DND-41 (cell line): ENCODE measurements around the gene BACH1.

Source experiments
- ATAC-seq: fragments of 200-7000 bp; cut with Tn5 transposase; 3 replicates; pipeline ENCODE4 v1.9.1; 2021; ENCODE audit warnings: low read depth; ENCODE audit not compliant: insufficient read depth
- DNase-seq: peaks from one replicate; pipeline ENCODE4 v3.0.0-alpha.2; 2020
- H2AFZ ChIP-seq: 2 replicates; pipeline ENCODE4 v1.6.0; 2012; ENCODE audit warnings: low read depth, low read length
- H3K27ac ChIP-seq: 2 replicates; pipeline ENCODE4 v1.5.1; 2012; ENCODE audit warnings: low read length, inconsistent platforms
- H3K27me3 ChIP-seq: fragments of 200-600 bp; sonication (generic); 2 replicates; pipeline ENCODE4 v1.6.0; 2012; ENCODE audit warnings: low read length, mild to moderate bottlenecking, inconsistent platforms; ENCODE audit not compliant: insufficient read depth, poor library complexity
- H3K36me3 ChIP-seq: 2 replicates; pipeline ENCODE4 v1.5.1; 2012; ENCODE audit warnings: low read length, inconsistent platforms; ENCODE audit not compliant: insufficient read depth
- H3K4me1 ChIP-seq: 2 replicates; pipeline ENCODE4 v1.5.1; 2012; ENCODE audit warnings: mild to moderate bottlenecking, low read length; ENCODE audit not compliant: insufficient read depth
- H3K4me2 ChIP-seq: 2 replicates; pipeline ENCODE4 v1.6.0; 2012; ENCODE audit warnings: mild to moderate bottlenecking, moderate library complexity, low read length, inconsistent platforms; ENCODE audit not compliant: insufficient read depth
- H3K4me3 ChIP-seq, 2 experiments: fragments of 200-600 bp in 1 of 2; shearing (Covaris generic) in 1 of 2; 2 replicates each; pipeline ENCODE4 v1.5.1; 2012 to 2016; ENCODE audit warnings: inconsistent platforms in 2 of 2, low read length in 2 of 2, mild to moderate bottlenecking in 2 of 2, low read depth in 1 of 2, moderate library complexity in 1 of 2
- H3K79me2 ChIP-seq: 2 replicates; pipeline ENCODE4 v1.6.0; 2012; ENCODE audit warnings: low read length, inconsistent platforms; ENCODE audit not compliant: insufficient read depth
- H3K9ac ChIP-seq: 2 replicates; pipeline ENCODE4 v1.6.0; 2012; ENCODE audit warnings: low read depth, mild to moderate bottlenecking, inconsistent platforms, low read length, moderate library complexity
- H3K9me3 ChIP-seq: 2 replicates; pipeline ENCODE4 v1.5.1; 2012; ENCODE audit warnings: low read length, moderate library complexity, mild to moderate bottlenecking, inconsistent platforms; ENCODE audit not compliant: insufficient read depth, severe bottlenecking
- H4K20me1 ChIP-seq: 2 replicates; pipeline ENCODE4 v1.6.0; 2012; ENCODE audit warnings: low read length; ENCODE audit not compliant: insufficient read depth
- CTCF ChIP-seq: IDR thresholded peaks from 2 replicates; pipeline ENCODE4 v1.5.1; 2012; ENCODE audit warnings: borderline replicate concordance, low read length, moderate library complexity, mild to moderate bottlenecking; ENCODE audit not compliant: poor library complexity, severe bottlenecking; ENCODE audit errors: extremely low read depth
- EZH2 ChIP-seq: IDR thresholded peaks from 3 replicates; pipeline ENCODE4 v1.6.1; 2012; ENCODE audit warnings: borderline replicate concordance, low read depth, mild to moderate bottlenecking, moderate library complexity, low read length, inconsistent platforms; ENCODE audit not compliant: severe bottlenecking

BACH1 gene

GRCh38 chr21:29346281-29346680, 47.6 kb downstream of the BACH1 start:
- no peaks in the 10 kb centered on the region for H3K27me3 ChIP-seq
- TF ChIP-seq EZH2 (no peak), CTCF (no peak)
- peaks cover 3% of the 10 kb centered on the region; the same call in 1 of the 2 replicates for H4K20me1 ChIP-seq
- DNase-seq (no peak), ATAC-seq (no peak)
- H3K79me2 ChIP-seq: peaks cover 11% of the 10 kb centered on the region
- no peak overlapping the region for H2AFZ ChIP-seq
- no peaks in the 10 kb centered on the region for H3K9me3 ChIP-seq
- no peaks in the 10 kb centered on the region for H3K4me1 ChIP-seq
- H3K9ac ChIP-seq: no peak overlapping the region
- H3K4me2 ChIP-seq: no peak overlapping the region
- no peak overlapping the region for H3K27ac ChIP-seq
- no peak overlapping the region for H3K4me3 ChIP-seq
- peaks cover 34% of the 10 kb centered on the region for H3K36me3 ChIP-seq

GRCh38 chr21:29346771-29347170, 48.0 kb downstream of the BACH1 start:
- no peak for TF ChIP-seq EZH2
- no peak for TF ChIP-seq CTCF
- no peak overlapping the region for H3K4me3 ChIP-seq
- H3K9me3 ChIP-seq: no peaks in the 10 kb centered on the region
- no peak overlapping the region for H2AFZ ChIP-seq
- peaks cover 7% of the 10 kb centered on the region for H3K79me2 ChIP-seq
- peaks cover 3% of the 10 kb centered on the region; the same call in 1 of the 2 replicates for H4K20me1 ChIP-seq
- H3K27me3 ChIP-seq: no peaks in the 10 kb centered on the region
- ATAC-seq (no peak), DNase-seq (no peak)
- H3K4me1 ChIP-seq: no peaks in the 10 kb centered on the region
- no peak overlapping the region for H3K27ac ChIP-seq
- peaks cover 34% of the 10 kb centered on the region for H3K36me3 ChIP-seq
- no peak overlapping the region for H3K4me2 ChIP-seq
- no peak overlapping the region for H3K9ac ChIP-seq

- H3K27ac ChIP-seq: no peak overlapping the region
- no peak for TF ChIP-seq CTCF
- TF ChIP-seq EZH2: no peak
- no peak overlapping the region for H3K9ac ChIP-seq
- DNase-seq (no peak), ATAC-seq (no peak)
- H3K9me3 ChIP-seq: no peaks in the 10 kb centered on the region
- no peak overlapping the region for H3K4me3 ChIP-seq
- H3K4me1 ChIP-seq: no peaks in the 10 kb centered on the region
- peaks cover 3% of the 10 kb centered on the region; the same call in 1 of the 2 replicates for H4K20me1 ChIP-seq
- no peak overlapping the region for H3K4me2 ChIP-seq
- no peak overlapping the region for H2AFZ ChIP-seq
- H3K27me3 ChIP-seq: no peaks in the 10 kb centered on the region
- peaks cover 4% of the 10 kb centered on the region; the same call in 1 of the 2 replicates for H3K79me2 ChIP-seq
- peaks cover 31% of the 10 kb centered on the region for H3K36me3 ChIP-seq
Observed at GRCh38 chr21:29347274-29347681, 48.6 kb downstream of the BACH1 start.

- peaks cover 9% of the 10 kb centered on the region for H3K9me3 ChIP-seq
- no peaks in the 10 kb centered on the region for H3K79me2 ChIP-seq
- no peaks in the 10 kb centered on the region for H3K27me3 ChIP-seq
- no peak overlapping the region for H3K27ac ChIP-seq
- no peak overlapping the region for H2AFZ ChIP-seq
- H3K4me3 ChIP-seq: no peak overlapping the region
- no peaks in the 10 kb centered on the region for H3K4me1 ChIP-seq
- H3K9ac ChIP-seq: no peak overlapping the region
- peaks cover 3% of the 10 kb centered on the region; the same call in 1 of the 2 replicates for H4K20me1 ChIP-seq
- H3K36me3 ChIP-seq: peaks cover 31% of the 10 kb centered on the region
- TF ChIP-seq EZH2 (no peak), CTCF (no peak)
- no peak for ATAC-seq
- H3K4me2 ChIP-seq: no peak overlapping the region
- DNase-seq: no peak
Observed at GRCh38 chr21:29349702-29350101, 51.0 kb downstream of the BACH1 start.
